HG03095 (cell line): Measurements from ENCODE around the gene ALG12.
A peak's percentile ranks its signal among the peaks of the same experiment; 100 is the strongest.

Experiments
- ATAC-seq: cut with Tn5 transposase; IDR thresholded peaks from one replicate; pipeline ENCODE4 v1.9.1; 2021; ENCODE audit warnings: moderate library complexity; ENCODE audit not compliant: unreplicated experiment

ALG12 gene

GRCh38 chr22:49917974-49918910 lies at the start of gene ALG12, which contains the start of gene CRELD2:
Gene ALG12, minus strand, starts transcription at chr22:49918438. Its CDS starts 4,673 bp downstream, at chr22:49913765.
Gene CRELD2, plus strand, starts transcription at chr22:49918634. Its CDS starts 136 bp downstream, at chr22:49918770.
- ATAC-seq, result peak; percentile 85

DNA sequence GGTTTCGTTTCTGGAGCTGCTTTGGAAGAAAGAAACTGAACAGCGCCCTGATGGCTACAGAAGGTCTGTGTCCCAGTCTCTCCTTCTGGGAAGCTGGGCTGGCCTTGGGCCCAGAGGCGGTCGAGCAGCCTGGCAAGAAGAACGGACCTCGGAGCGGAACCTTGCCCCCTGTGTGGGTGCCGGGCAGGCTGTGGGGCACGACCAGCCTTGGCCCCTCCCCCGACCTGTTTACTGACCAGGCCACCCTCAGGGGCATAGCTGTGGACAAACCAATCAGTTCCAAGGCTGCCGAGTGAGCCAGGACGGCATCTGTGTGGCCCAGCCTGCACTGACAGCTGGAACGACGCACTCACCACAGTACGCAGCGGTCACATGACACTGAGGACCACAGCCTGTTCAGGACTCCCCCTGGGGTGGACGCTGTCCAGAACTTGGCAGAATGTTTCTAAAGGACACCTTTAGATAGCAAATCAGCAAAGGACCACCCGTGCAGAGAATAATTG lies 49.5 kb upstream of the ALG12 start:
- no peak for ATAC-seq

DNA sequence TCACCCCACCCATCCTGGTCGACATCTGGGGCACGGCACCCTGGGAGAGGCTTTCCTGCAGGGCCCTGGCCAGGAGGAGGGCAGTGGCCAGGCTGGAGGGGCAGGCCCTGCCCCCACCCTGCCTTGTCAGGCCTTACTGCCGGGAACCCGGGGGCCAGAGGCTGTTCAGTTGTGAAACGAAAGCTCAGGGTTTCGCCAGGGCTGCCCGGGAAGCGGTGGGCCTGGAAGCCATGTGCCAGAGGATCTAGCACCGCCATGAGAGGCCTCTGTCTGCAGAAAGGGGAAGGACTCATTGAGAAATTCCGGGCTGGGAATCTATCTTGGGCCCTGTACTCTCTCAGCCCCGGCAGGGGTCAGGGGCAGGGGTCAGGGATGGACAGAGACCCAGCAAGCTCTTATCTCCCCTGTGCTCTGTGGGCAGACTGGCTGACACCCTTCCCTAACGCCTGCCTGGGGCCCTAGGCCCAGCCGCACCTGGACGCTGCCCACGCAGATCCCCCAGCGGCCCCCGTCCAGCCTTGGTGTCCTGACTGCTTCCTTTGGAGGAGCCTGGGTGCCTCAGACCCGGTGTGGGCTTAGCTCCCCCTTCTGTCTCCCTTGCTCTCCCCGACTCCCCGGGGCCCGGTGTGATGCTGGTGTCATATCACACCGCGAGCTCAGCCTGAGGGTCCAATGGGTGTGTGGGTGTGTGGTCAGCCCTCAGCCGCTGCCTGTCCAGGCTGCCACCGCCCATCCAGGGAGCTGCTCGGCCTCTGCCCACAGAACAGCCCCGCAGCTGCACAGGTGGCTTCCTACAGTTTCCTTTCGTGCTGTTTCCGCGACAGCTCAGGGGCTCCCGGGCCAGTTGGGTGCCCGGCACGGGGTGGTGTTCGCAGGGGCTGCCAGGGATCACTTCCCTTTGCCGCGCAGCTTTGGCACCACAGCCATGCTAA lies 48.8 kb upstream of the ALG12 start:
- no peak for ATAC-seq

DNA sequence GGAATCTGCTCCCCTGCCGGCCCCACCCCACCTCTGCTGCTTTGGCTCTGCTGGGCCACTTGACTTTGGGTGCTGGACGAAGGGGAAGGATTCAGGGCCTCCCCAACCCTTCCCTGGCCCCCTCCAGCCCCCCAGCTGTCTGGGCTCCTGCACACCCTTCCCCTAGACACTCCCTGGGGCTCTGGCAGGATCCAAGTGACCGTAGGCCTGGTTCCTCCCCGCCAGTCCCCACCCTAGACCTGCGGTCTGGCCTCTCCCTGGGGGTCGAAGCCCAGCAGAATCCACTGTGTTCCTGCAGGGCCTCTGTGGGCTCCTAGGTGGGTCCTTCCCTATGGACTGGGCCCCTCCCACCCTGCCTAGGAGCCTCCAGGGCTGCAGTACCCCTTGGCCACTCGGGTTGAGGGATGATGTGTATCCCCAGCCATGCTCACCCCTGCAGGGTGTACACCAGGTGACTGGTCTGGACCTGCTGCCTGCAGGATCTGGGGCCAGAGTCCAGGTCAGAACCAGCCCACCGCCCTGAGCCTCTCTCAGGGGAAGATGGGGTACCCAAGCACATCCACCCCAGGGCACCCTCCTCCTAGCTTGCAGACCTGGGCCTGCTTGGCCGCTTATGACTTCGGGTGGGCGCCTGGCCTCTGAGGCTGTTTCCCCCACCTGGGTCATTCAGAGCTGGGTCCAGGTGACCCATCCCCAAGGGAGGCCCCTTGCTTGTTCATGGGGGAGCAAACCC lies 48.0 kb upstream of the ALG12 start:
- ATAC-seq, result no peak

- ATAC-seq, result no peak
Measured at GRCh38 chr22:49965091-49966040, 47.1 kb upstream of the ALG12 start.

GRCh38 chr22:49964136-49965090 lies 46.2 kb upstream of the ALG12 start:
- no peak for ATAC-seq

- ATAC-seq, result no peak
Measured at GRCh38 chr22:49963647-49964026, 45.4 kb upstream of the ALG12 start.

DNA sequence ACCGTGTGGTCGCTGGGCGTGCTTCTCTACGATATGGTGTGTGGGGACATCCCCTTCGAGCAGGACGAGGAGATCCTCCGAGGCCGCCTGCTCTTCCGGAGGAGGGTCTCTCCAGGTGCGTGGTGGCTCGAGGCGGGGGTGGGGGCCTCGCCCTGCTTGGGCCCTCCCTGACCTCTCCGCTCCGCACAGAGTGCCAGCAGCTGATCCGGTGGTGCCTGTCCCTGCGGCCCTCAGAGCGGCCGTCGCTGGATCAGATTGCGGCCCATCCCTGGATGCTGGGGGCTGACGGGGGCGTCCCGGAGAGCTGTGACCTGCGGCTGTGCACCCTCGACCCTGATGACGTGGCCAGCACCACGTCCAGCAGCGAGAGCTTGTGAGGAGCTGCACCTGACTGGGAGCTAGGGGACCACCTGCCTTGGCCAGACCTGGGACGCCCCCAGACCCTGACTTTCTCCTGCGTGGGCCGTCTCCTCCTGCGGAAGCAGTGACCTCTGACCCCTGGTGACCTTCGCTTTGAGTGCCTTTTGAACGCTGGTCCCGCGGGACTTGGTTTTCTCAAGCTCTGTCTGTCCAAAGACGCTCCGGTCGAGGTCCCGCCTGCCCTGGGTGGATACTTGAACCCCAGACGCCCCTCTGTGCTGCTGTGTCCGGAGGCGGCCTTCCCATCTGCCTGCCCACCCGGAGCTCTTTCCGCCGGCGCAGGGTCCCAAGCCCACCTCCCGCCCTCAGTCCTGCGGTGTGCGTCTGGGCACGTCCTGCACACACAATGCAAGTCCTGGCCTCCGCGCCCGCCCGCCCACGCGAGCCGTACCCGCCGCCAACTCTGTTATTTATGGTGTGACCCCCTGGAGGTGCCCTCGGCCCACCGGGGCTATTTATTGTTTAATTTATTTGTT lies 44.8 kb upstream of the ALG12 start:
- no peak for ATAC-seq

- no peak for ATAC-seq
Measured at GRCh38 chr22:49962012-49962750, 43.9 kb upstream of the ALG12 start.

DNA sequence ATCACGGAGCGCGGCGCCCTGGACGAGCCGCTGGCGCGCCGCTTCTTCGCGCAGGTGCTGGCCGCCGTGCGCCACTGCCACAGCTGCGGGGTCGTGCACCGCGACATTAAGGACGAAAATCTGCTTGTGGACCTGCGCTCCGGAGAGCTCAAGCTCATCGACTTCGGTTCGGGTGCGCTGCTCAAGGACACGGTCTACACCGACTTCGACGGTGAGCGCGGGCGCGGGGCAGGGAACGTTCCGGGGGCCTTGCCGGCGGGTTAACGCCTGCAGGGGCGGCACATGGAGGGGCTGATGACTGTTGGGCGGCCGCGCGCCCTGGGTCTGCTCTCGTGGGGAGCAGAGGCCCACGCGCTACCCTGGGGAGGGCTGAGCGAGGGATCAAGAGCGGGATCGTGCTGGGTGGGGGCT lies 43.4 kb upstream of the ALG12 start:
- ATAC-seq, result no peak

DNA sequence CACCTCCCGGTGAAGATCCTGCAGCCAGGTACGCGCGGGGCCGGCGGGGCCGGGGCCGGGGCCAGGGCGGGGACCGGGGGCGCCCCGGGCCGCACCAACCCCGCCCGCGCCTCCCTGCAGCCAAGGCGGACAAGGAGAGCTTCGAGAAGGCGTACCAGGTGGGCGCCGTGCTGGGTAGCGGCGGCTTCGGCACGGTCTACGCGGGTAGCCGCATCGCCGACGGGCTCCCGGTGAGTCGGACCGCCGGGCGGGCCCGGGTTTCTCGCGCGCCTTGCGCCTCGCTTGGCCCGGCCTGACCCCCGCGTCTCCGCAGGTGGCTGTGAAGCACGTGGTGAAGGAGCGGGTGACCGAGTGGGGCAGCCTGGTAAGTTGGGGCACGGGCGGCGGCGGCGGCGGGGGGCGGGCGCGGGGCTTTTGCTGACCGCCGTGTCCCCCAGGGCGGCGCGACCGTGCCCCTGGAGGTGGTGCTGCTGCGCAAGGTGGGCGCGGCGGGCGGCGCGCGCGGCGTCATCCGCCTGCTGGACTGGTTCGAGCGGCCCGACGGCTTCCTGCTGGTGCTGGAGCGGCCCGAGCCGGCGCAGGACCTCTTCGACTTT lies 42.9 kb upstream of the ALG12 start:
- ATAC-seq, result no peak

GRCh38 chr22:49960159-49961004 lies 42.1 kb upstream of the ALG12 start, which contains the start of gene PIM3:
Gene PIM3, plus strand, starts transcription at chr22:49960772. Its CDS starts 176 bp downstream, at chr22:49960948.
- peak; percentile 52 for ATAC-seq

GRCh38 chr22:49959782-49960158 lies 41.5 kb upstream of the ALG12 start:
- peak; percentile 5 for ATAC-seq

GRCh38 chr22:49958931-49959781 lies 40.9 kb upstream of the ALG12 start:
- ATAC-seq, result no peak
